Osteoblast (primary cell): ENCODE results near the gene RPRD1B. TPM values are rescaled to one million over a fixed set of nuclear protein-coding genes. Genes with fewer than 3 reads are reported as not detected.

Experiments used
- DNase-seq: peaks from one replicate; pipeline ENCODE4 v3.0.0; 2011; ENCODE audit warnings: low spot score, mixed read lengths; ENCODE audit not compliant: insufficient read length; ENCODE audit errors: missing footprints
- H2AFZ ChIP-seq: 2 replicates; pipeline ENCODE4 v1.6.0; 2011; ENCODE audit warnings: mild to moderate bottlenecking, low read length
- H3K27ac ChIP-seq: 2 replicates; pipeline ENCODE4 v1.5.1; 2011; ENCODE audit warnings: mild to moderate bottlenecking, low read depth, low read length, moderate library complexity
- H3K27me3 ChIP-seq: 2 replicates; pipeline ENCODE4 v1.6.0; 2012; ENCODE audit warnings: mild to moderate bottlenecking, control low read depth, inconsistent platforms, low read length, moderate library complexity; ENCODE audit not compliant: insufficient read depth
- H3K36me3 ChIP-seq: 2 replicates; pipeline ENCODE4 v1.5.1; 2011; ENCODE audit warnings: mild to moderate bottlenecking, low read length, control low read depth, moderate library complexity; ENCODE audit not compliant: insufficient read depth
- H3K4me1 ChIP-seq: 2 replicates; pipeline ENCODE4 v1.5.1; 2011; ENCODE audit warnings: mild to moderate bottlenecking, low read length, control low read depth, moderate library complexity; ENCODE audit not compliant: insufficient read depth
- H3K4me2 ChIP-seq: 2 replicates; pipeline ENCODE4 v1.6.0; 2011; ENCODE audit warnings: mild to moderate bottlenecking, low read length; ENCODE audit not compliant: insufficient read depth
- H3K4me3 ChIP-seq: fragments of 200-600 bp; sonication (generic); 3 replicates; pipeline ENCODE4 v1.5.1; 2012; ENCODE audit warnings: mild to moderate bottlenecking, low read length, inconsistent platforms; ENCODE audit not compliant: insufficient read depth
- H3K79me2 ChIP-seq: 2 replicates; pipeline ENCODE4 v1.6.0; 2012; ENCODE audit warnings: mild to moderate bottlenecking, low read length, control low read depth, inconsistent platforms; ENCODE audit not compliant: insufficient read depth
- H3K9me3 ChIP-seq: 2 replicates; pipeline ENCODE4 v1.5.1; 2011; ENCODE audit warnings: low read depth, low read length, control low read depth
- H4K20me1 ChIP-seq: 2 replicates; pipeline ENCODE4 v1.6.0; 2012; ENCODE audit warnings: mild to moderate bottlenecking, low read length, control low read depth; ENCODE audit not compliant: insufficient read depth
- CTCF ChIP-seq: IDR thresholded peaks from 2 replicates; pipeline ENCODE4 v1.5.1; 2011; ENCODE audit warnings: mild to moderate bottlenecking, low read depth, low read length, moderate library complexity; ENCODE audit errors: extremely low read depth
- total RNA-seq: library from RNA; depleted of rRNA; stranded (reverse); fragments of >200 nt; gene quantifications from 2 replicates; pipeline ENCODE4 v1.2.3, GENCODE V29; 2012

RPRD1B gene
- total RNA-seq, 1 donor = 29.3 TPM

GRCh38 chr20:38116409-38117165, 83.0 kb downstream of the RPRD1B start:
- H3K27ac ChIP-seq = peak overlapping the region; percentile 72
- H3K27me3 ChIP-seq = no peaks in the 10 kb centered on the region
- H3K9me3 ChIP-seq = no peaks in the 10 kb centered on the region
- H3K36me3 ChIP-seq = no peaks in the 10 kb centered on the region
- no peak for TF ChIP-seq CTCF
- no peaks in the 10 kb centered on the region for H4K20me1 ChIP-seq
- peaks cover 25% of the 10 kb centered on the region for H3K4me1 ChIP-seq
- no peaks in the 10 kb centered on the region for H3K79me2 ChIP-seq
- no peak overlapping the region for H3K4me3 ChIP-seq
- no peak overlapping the region for H3K4me2 ChIP-seq
- H2AFZ ChIP-seq = no peak overlapping the region
- DNase-seq = no peak

DNA sequence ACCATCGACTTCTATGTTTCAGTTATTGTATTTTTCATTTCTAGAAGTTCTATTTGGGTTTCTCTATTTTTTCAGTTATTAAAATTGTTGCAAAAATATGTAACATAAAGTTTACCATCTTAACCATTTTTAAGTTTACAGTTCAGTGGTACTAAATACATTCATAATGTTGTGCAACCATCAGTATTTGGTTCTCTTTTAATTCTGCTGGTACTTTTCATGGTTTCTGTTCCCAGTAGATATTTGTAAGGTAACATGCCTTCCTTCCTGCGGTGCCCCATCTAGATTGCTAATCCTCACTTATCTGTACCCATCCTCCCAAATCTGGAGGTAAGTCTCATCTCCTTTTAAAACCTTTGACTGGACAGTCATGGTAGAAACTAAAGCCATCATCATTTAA, 83.7 kb downstream of the RPRD1B start:
- Histone ChIP-seq H3K4me2 (no peak overlapping the region), H3K27ac (peak overlapping the region; percentile 72), H3K79me2 (no peaks in the 10 kb centered on the region), H3K27me3 (no peaks in the 10 kb centered on the region), H3K4me3 (no peak overlapping the region), H4K20me1 (no peaks in the 10 kb centered on the region), H3K4me1 (peaks cover 25% of the 10 kb centered on the region), H3K9me3 (no peaks in the 10 kb centered on the region), H2AFZ (no peak overlapping the region), H3K36me3 (no peaks in the 10 kb centered on the region)
- TF ChIP-seq CTCF = no peak
- no peak for DNase-seq

- no peak for TF ChIP-seq CTCF
- H3K36me3 ChIP-seq = no peaks in the 10 kb centered on the region
- H3K79me2 ChIP-seq = no peaks in the 10 kb centered on the region
- H3K27ac ChIP-seq = peak overlapping the region; percentile 72
- H2AFZ ChIP-seq = no peak overlapping the region
- H3K27me3 ChIP-seq = no peaks in the 10 kb centered on the region
- H3K9me3 ChIP-seq = no peaks in the 10 kb centered on the region
- no peak overlapping the region for H3K4me2 ChIP-seq
- no peak for DNase-seq
- no peaks in the 10 kb centered on the region for H4K20me1 ChIP-seq
- no peak overlapping the region for H3K4me3 ChIP-seq
- H3K4me1 ChIP-seq = peaks cover 25% of the 10 kb centered on the region
Observed at GRCh38 chr20:38117635-38118034, 84.1 kb downstream of the RPRD1B start.

- Histone ChIP-seq H3K27me3 (no peaks in the 10 kb centered on the region), H3K4me2 (no peak overlapping the region), H4K20me1 (no peaks in the 10 kb centered on the region), H3K4me1 (peaks cover 25% of the 10 kb centered on the region), H3K36me3 (no peaks in the 10 kb centered on the region), H3K27ac (no peak overlapping the region), H2AFZ (no peak overlapping the region), H3K79me2 (no peaks in the 10 kb centered on the region), H3K4me3 (no peak overlapping the region), H3K9me3 (no peaks in the 10 kb centered on the region)
- DNase-seq = no peak
- no peak for TF ChIP-seq CTCF
Observed at GRCh38 chr20:38119446-38119845, 85.9 kb downstream of the RPRD1B start.
